Aorta (tissue), 5 donors: ENCODE measurements around the gene IL17RD. TPM values are rescaled to one million over a fixed set of nuclear protein-coding genes. Genes with fewer than 3 reads are reported as not detected.

Source experiments
- ATAC-seq: fragments of 200-7000 bp; cut with Tn5 transposase; one replicate; pipeline ENCODE4 v1.9.1; 2022; ENCODE audit warnings: moderate library complexity; ENCODE audit not compliant: low FRiP score
- DNase-seq, 2 donors: peaks; one replicate each; pipeline ENCODE4 v3.0.0-alpha.2; 2020
- H3K27ac ChIP-seq, 2 donors: one replicate each; pipeline ENCODE4 v1.5.1; 2013; ENCODE audit warnings: low read length in 2 of 2, mild to moderate bottlenecking in 2 of 2, moderate library complexity in 2 of 2, control low read depth in 1 of 2, inconsistent platforms in 1 of 2, low read depth in 1 of 2
- H3K27me3 ChIP-seq, 2 donors: one replicate each; pipeline ENCODE4 v1.6.1; 2013; ENCODE audit warnings: control low read depth in 1 of 2, low read length in 1 of 2, mild to moderate bottlenecking in 1 of 2, moderate library complexity in 1 of 2; ENCODE audit not compliant: insufficient read depth in 2 of 2, control insufficient read depth in 1 of 2
- H3K36me3 ChIP-seq, 2 donors: one replicate each; pipeline ENCODE4 v1.6.1; 2013; ENCODE audit warnings: control low read depth in 1 of 2, low read length in 1 of 2, mild to moderate bottlenecking in 1 of 2; ENCODE audit not compliant: insufficient read depth in 2 of 2, control insufficient read depth in 1 of 2
- H3K4me1 ChIP-seq, 2 donors: one replicate each; pipeline ENCODE4 v1.6.1; 2013; ENCODE audit warnings: low read length in 2 of 2, control low read depth in 1 of 2, mild to moderate bottlenecking in 1 of 2, moderate library complexity in 1 of 2; ENCODE audit not compliant: insufficient read depth in 2 of 2, control insufficient read depth in 1 of 2
- H3K4me3 ChIP-seq, 2 donors: one replicate each; pipeline ENCODE4 v1.5.1; 2013; ENCODE audit warnings: low read length in 2 of 2, control low read depth in 1 of 2, mild to moderate bottlenecking in 1 of 2
- H3K9me3 ChIP-seq: one replicate; pipeline ENCODE4 v1.6.1; 2013; ENCODE audit warnings: mild to moderate bottlenecking, low read length; ENCODE audit not compliant: control insufficient read depth
- WGBS, 2 donors: extraction: QIAGEN DNeasy Blood & Tissue Kit; methylation state at CpG; one replicate each; pipeline ENCODE4 v1.1.7; 2013; 5-methylcytosine and 5-hydroxymethylcytosine counted together
- intact Hi-C, 2 donors: fragments of 100-400 bp; cut with DNase I; formaldehyde crosslinking; loops; one replicate each; pipeline versions ENCODE4 v1.14.2 to v1.15.0; 2022
- polyA plus RNA-seq, 2 donors: library from polyadenylated mRNA; stranded (reverse); fragments of 200-250 nt; gene quantifications; one replicate each; pipeline ENCODE4 v1.2.3, GENCODE V29; 2013
- total RNA-seq, 2 donors: library from RNA; stranded (reverse); fragmentation: NEBNext Ultra II Directional; extraction: Animal tissue kit (Norgen Biotek cat#: 25700); gene quantifications; one replicate each; pipeline ENCODE4 v1.2.1, GENCODE V29; 2021
- donor health status: healthy with polysubstance abuse.
- donor health status: Bipolar disorder and iron deficiency.
- donor health status: DM: no; HTN: no; CAD: no.
- donor health status: DM: no; HTN: no; CAD: no.
- donor health status: DM: yes; HTN: yes; CAD: no.

The IL17RD gene
- total and polyA plus RNA-seq, 4 donors: 0.63 to 17.0 (median 2.5) TPM

- H3K4me1 ChIP-seq: no peaks in the 10 kb centered on the region
- H3K27me3 ChIP-seq: no peaks in the 10 kb centered on the region
- intact Hi-C loops: loop anchor here (2.0 to 10.0 kb wide), 5 partner anchors 63 to 691 kb away; partner anchors contain the start of genes APPL1 (in 2 of the 2) and PDE12 (in 1 of the 2)
- H3K4me3 ChIP-seq: no peak overlapping the region
- ATAC-seq (peak; percentile 1), DNase-seq (no peak)
- no peak overlapping the region for H3K27ac ChIP-seq
- WGBS, 2 donors: 39 to 40% methylated on average over 4 to 8 of the region's 8 CpGs
- no peaks in the 10 kb centered on the region for H3K36me3 ChIP-seq
- no peaks in the 10 kb centered on the region for H3K9me3 ChIP-seq
Observed at GRCh38 chr3:57163751-57164150, 1.4 kb downstream of the IL17RD start.

GRCh38 chr3:57161915-57162314 lies 3.2 kb downstream of the IL17RD start:
- WGBS, 2 donors: 82 to 87% methylated on average over 1 of the region's 1 CpG
- no peak for DNase-seq
- no peaks in the 10 kb centered on the region for H3K36me3 ChIP-seq
- no peaks in the 10 kb centered on the region for H3K9me3 ChIP-seq
- no peak for ATAC-seq
- no peaks in the 10 kb centered on the region for H3K27me3 ChIP-seq
- intact Hi-C loops: loop anchor here (5.0 to 10.0 kb wide), 4 partner anchors 65 to 693 kb away; partner anchors contain the start of genes APPL1 (in 1 of the 2) and PDE12 (in 1 of the 2)
- no peak overlapping the region for H3K27ac ChIP-seq
- H3K4me1 ChIP-seq: no peaks in the 10 kb centered on the region
- H3K4me3 ChIP-seq: no peak overlapping the region

GRCh38 chr3:57160765-57161538 lies 4.2 kb downstream of the IL17RD start:
- ATAC-seq (no peak), DNase-seq (no peak)
- H3K27me3 ChIP-seq: no peaks in the 10 kb centered on the region
- WGBS, 2 donors: 31 to 36% methylated on average over 5 of the region's 5 CpGs
- H3K36me3 ChIP-seq: no peaks in the 10 kb centered on the region
- H3K27ac ChIP-seq: no peak overlapping the region
- H3K9me3 ChIP-seq: no peaks in the 10 kb centered on the region
- H3K4me1 ChIP-seq: no peaks in the 10 kb centered on the region
- intact Hi-C loops: loop anchor here (5.0 to 10.0 kb wide), 4 partner anchors 66 to 694 kb away; partner anchors contain the start of genes APPL1 (in 1 of the 2) and PDE12 (in 1 of the 2)
- H3K4me3 ChIP-seq: no peak overlapping the region

DNA sequence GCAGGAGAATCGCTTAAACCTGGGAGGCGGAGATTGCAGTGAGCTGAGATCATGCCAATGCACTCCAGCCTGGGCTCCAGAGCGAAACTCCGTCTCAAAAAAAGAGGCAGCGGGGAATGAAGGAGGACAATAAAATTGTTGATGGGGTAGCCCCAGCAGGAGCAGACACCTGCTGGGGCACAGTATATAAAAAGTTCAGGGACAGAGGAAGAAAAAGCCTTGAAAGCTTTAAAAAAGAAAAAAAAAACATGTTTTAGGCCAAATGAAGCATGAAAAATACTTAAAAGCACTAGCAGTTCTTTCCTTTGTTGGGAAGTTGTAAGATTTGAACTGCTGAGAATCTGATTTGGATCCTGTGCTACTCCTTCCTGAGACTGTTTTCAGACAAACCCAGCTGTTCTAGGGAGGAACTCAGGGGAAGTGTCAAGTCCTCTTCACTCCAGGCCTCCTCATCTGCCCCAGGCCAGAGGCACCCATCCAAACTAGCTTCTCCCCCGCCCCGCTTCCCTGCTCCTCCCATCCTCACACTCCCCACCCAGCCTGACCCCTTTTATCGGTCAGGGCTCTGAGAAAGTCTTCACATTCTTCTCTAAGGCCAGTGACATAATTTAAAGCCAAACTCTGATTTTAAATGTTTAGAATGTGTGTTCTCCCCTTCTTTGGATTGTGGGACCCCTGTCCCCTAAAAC lies 4.9 kb downstream of the IL17RD start:
- intact Hi-C loops: loop anchor here (5.0 to 10.0 kb wide), 4 partner anchors 67 to 695 kb away; partner anchors contain the start of genes APPL1 (in 1 of the 2) and PDE12 (in 1 of the 2)
- Histone ChIP-seq H3K4me1 (no peaks in the 10 kb centered on the region), H3K4me3 (no peak overlapping the region), H3K27ac (no peak overlapping the region), H3K27me3 (no peaks in the 10 kb centered on the region), H3K36me3 (no peaks in the 10 kb centered on the region), H3K9me3 (no peaks in the 10 kb centered on the region)
- ATAC-seq (no peak), DNase-seq (peak in 1 of 2 donors; percentile 54)
- WGBS, 2 donors: 83 to 86% methylated on average over 8 of the region's 8 CpGs

GRCh38 chr3:57158813-57159738 lies 6.1 kb downstream of the IL17RD start:
- WGBS, 2 donors: 46 to 49% methylated on average over 7 to 8 of the region's 8 CpGs
- H3K4me3 ChIP-seq: no peak overlapping the region
- no peak overlapping the region for H3K27ac ChIP-seq
- no peaks in the 10 kb centered on the region for H3K4me1 ChIP-seq
- intact Hi-C loops: no loop called here
- no peaks in the 10 kb centered on the region for H3K27me3 ChIP-seq
- ATAC-seq (no peak), DNase-seq (no peak)
- H3K36me3 ChIP-seq: no peaks in the 10 kb centered on the region
- no peaks in the 10 kb centered on the region for H3K9me3 ChIP-seq

DNA sequence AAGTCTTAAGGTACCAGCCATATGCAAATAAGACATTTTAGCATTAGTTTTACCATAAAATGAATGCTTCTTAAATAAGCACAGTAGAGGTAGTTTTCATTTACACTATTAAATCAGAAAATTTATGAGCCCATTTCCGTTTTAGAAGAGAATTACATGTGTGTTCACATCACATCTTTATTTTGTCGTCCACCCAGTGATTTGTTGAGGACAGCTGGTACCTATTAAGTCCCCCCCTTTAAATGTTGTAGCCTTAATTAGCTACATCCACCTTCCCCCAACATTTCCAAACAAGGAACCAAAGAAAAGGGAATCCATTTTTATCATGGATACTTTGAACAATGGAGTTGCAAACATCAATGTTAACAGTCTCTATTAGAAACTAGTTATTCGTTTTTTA lies 6.8 kb downstream of the IL17RD start:
- H3K36me3 ChIP-seq: no peaks in the 10 kb centered on the region
- DNase-seq: no peak
- no peak for ATAC-seq
- H3K4me3 ChIP-seq: no peak overlapping the region
- H3K4me1 ChIP-seq: no peaks in the 10 kb centered on the region
- H3K27me3 ChIP-seq: no peaks in the 10 kb centered on the region
- H3K27ac ChIP-seq: no peak overlapping the region
- 90 to 92% methylated on average over 3 of the region's 3 CpGs for WGBS, 2 donors
- no peaks in the 10 kb centered on the region for H3K9me3 ChIP-seq
- intact Hi-C loops: no loop called here

- no peak for ATAC-seq
- intact Hi-C loops: no loop called here
- no peaks in the 10 kb centered on the region for H3K4me1 ChIP-seq
Observed at GRCh38 chr3:57157545-57157944, 7.6 kb downstream of the IL17RD start.

DNA sequence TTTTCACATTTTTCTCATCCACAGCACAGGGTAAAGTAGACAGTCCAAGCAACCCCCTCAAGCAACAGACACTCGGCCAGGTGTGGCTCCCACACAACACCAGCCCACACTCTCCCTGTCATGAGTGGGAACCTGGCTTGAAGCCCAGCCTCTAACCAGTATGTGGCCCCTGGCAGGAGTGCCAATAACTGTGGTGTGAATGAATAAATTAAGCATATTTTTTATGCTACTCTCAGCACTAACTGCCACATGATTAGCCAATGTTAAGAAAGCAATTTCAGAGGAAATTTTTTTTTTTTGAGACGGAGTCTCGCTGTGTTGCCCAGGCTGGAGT lies 9.9 kb downstream of the IL17RD start:
- no peaks in the 10 kb centered on the region for H3K27me3 ChIP-seq
- intact Hi-C loops: no loop called here
- no peak overlapping the region for H3K4me3 ChIP-seq
- DNase-seq (no peak), ATAC-seq (no peak)
- H3K9me3 ChIP-seq: no peaks in the 10 kb centered on the region
- WGBS, 2 donors: 67 to 71% methylated on average over 3 of the region's 3 CpGs
- H3K4me1 ChIP-seq: no peaks in the 10 kb centered on the region
- peaks cover 0 to 3% of the 10 kb centered on the region in 2 donors for H3K36me3 ChIP-seq
- no peak overlapping the region for H3K27ac ChIP-seq

More at GRCh38 chr3:57157545-57157944, 7.6 kb downstream of the IL17RD start:
- H3K4me3 ChIP-seq: no peak overlapping the region
- H3K36me3 ChIP-seq: no peaks in the 10 kb centered on the region
- no peaks in the 10 kb centered on the region for H3K27me3 ChIP-seq
- DNase-seq: no peak
- H3K27ac ChIP-seq: no peak overlapping the region
- 77 to 78% methylated on average over 10 of the region's 10 CpGs for WGBS, 2 donors
- H3K9me3 ChIP-seq: no peaks in the 10 kb centered on the region
